ENCODE measurements around the gene UNC5A.

UNC5A gene

DNA sequence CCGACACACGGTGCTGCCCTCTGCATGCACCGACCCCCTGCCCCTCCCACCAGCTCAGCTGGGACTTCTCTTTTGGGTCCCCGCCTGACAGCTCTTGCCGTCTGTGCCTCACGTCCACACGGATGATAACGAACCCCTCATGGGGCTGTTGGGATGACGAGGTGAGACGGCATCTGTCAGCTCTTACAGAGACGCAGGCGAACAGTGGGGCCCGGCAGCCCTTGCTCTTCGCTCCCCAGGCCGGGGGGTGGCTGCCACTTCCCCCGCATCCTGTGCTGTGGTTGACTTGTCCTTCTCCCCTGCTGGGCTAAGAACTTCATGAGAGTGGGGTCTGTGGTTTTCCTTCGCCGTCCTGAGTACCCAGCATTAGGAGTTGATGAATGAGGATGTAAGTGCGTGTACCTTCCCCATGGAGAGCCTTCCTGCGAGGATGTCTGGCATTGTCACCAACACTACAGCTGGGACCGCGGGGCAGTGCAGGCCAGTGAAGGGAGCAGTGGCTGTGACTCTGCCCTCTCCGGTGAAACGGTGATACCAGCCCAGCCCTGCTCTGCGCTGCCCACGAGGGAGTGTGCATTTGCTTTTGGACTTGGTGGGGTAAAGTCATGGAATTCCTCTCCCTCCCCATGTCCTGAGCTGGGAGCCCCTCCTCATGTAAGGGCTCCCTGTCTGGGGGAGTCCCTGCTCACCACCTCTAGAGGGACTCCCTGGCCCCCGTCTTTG is 65.6 kb downstream of the UNC5A start:
- no peak for FAIRE-seq
- no peak for DNase-seq (ENCODE audit: insufficient read length, low spot score)

DNA sequence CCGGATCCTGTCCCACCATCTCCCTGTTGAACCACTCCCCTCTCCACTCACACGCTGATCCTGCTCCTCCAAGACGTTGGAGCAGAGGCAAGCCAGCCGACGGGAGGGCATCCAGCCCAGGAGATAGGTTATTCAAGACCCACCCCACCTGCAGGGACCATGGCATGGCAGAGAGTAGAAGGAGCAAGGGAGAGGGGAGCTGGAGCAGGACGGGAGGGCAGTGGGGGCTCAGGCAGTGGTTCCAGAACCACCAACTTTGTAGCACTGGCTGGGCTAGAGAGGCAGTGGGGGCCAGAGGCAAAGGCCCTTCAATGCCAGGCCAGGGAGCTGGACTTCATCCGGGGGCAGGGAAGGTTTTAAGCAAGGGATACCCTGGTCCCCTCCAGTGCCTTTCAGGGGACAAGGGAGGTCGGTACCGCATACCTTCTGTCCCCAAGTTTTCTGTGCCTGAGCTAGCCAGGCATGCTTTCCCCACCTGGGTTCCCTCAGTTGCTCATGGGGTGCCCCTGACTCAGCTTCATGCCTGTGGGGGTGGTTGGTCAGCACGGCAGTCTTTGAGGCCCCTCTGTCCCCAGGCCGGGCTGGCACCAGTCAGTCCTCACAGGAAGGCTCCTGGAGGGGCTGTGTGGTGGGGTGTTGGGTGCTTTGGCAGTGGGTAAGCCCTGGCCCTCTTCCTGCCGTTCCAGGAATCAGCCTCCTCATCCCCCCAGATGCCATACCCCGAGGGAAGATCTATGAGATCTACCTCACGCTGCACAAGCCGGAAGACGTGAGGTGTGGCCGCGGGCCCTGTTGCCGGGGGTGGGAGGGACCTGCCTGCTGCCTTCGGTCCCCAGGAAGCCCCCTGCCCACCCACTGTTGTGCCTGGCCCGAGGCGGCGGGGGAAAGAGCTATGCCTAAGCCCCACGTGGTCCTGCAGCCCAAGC is 66.4 kb downstream of the UNC5A start:
- no peak for FAIRE-seq

DNA sequence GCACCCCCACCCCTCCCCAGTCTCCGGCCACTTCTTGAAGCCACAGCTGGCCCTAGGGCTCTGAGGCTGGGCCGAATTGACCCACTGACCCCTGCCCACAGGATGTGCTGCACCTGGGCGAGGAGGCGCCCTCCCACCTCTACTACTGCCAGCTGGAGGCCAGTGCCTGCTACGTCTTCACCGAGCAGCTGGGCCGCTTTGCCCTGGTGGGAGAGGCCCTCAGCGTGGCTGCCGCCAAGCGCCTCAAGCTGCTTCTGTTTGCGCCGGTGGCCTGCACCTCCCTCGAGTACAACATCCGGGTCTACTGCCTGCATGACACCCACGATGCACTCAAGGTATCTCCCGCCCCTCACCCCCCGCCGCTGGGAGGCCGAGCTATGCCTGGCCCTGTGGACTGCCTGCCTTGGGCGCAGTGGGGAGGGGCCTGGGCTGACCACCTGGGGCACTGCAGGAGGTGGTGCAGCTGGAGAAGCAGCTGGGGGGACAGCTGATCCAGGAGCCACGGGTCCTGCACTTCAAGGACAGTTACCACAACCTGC is 67.5 kb downstream of the UNC5A start:
- no peak for FAIRE-seq
- no peak for DNase-seq (ENCODE audit: insufficient read length, low spot score)

More for the DNA sequence above, 66.4 kb downstream of the UNC5A start:
- no peak for DNase-seq (ENCODE audit: insufficient read length, low spot score)

DNA sequence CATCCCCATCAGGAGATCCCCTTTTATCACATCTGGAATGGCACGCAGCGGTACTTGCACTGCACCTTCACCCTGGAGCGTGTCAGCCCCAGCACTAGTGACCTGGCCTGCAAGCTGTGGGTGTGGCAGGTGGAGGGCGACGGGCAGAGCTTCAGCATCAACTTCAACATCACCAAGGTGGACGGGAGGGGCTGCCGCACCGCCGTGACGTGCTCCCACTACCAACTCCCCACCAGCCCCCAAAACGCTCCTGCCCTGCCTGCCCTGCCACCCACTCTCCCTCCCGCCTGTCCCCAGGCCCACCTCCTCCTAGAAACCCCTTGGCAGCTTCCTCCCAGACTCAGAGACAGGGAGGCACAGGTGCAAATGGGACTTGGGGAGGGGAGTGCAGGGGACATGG is 68.1 kb downstream of the UNC5A start:
- no peak for DNase-seq (ENCODE audit: insufficient read length, low spot score)
- no peak for FAIRE-seq

DNA sequence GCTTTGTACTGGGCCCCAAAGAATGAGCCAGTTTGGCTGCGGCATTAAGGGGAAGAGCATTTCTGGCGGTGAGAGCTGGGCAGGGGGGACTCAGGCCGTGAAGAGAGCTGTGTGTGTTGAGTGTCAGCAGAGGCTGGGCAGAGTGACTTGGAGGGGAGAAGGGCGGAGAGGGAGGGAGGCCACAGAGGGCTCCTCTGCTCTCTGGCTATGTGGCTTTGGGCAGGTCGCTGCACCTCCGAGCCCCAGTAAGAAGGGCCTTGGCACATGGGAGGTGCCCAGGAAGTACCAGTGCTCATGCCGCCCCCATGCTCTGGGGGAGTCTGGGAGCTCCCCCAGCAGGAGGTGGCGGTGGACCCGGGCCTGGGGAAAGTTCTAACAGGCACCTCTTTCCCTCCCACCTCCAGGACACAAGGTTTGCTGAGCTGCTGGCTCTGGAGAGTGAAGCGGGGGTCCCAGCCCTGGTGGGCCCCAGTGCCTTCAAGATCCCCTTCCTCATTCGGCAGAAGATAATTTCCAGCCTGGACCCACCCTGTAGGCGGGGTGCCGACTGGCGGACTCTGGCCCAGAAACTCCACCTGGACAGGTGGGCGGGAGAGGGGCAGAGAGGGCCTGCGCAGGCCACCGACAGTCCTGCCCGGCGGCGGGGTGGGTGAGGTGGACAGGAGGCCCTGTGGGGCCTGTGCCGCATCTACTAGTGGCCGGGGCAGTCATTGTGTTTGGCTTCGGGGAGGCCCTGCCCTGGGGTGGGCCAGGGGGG is 68.7 kb downstream of the UNC5A start:
- DNase-seq (ENCODE audit: insufficient read length, low spot score) (no peak), FAIRE-seq (no peak)

DNA sequence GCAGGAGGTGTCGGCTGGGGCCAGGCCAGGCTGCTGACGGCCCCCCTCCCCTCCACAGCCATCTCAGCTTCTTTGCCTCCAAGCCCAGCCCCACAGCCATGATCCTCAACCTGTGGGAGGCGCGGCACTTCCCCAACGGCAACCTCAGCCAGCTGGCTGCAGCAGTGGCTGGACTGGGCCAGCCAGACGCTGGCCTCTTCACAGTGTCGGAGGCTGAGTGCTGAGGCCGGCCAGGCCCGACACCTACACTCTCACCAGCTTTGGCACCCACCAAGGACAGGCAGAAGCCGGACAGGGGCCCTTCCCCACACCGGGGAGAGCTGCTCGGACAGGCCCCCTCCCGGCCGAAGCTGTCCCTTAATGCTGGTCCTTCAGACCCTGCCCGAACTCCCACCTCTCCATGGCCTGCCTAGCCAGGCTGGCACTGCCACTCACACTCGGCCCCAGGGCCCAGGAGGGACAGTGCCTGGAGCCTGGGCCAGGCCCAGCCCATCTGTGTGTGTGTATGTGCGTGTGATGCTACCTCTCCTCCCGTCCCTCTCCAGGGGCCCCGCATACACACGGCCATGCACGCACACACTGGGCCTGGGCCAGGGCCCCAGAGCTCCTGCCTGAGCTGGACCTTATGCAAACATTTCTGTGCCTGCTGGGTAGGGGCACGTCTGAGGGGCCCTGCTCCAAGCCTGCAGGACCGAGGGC is 69.5 kb downstream of the UNC5A start:
- no peak for FAIRE-seq
- DNase-seq (ENCODE audit: insufficient read length, low spot score) = no peak

DNA sequence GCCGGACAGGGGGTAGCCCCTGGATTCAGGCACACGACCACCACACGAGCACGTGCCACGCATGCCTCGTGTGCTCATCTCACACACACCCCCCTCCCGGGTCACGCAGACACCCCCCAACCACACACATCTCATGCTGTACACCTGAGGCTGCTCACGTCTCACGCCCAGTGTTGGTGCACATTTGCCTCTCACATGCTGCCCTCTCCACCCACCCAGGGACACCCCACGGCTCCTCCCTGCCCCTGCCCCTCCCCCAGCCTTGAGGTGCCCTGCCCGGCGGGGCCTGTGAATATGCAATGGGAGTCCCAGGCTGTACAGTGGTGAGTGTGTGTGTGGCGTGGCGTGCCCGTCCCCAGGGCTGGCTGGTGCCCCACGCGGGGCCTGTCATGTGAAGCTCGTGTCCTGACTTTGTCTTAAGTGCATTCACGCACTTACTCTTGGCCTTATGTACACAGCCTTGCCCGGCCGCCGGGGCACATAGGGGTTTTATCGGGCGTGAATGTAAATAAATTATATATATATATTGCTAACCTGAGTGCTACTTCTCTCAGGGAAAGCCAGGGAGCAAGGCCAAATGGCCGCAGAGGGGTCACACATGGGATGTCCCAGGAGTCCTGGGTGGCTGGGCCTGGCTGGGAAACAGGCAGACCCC is 70.1 kb downstream of the UNC5A start:
- no peak for DNase-seq (ENCODE audit: insufficient read length, low spot score)
- no peak for FAIRE-seq

DNA sequence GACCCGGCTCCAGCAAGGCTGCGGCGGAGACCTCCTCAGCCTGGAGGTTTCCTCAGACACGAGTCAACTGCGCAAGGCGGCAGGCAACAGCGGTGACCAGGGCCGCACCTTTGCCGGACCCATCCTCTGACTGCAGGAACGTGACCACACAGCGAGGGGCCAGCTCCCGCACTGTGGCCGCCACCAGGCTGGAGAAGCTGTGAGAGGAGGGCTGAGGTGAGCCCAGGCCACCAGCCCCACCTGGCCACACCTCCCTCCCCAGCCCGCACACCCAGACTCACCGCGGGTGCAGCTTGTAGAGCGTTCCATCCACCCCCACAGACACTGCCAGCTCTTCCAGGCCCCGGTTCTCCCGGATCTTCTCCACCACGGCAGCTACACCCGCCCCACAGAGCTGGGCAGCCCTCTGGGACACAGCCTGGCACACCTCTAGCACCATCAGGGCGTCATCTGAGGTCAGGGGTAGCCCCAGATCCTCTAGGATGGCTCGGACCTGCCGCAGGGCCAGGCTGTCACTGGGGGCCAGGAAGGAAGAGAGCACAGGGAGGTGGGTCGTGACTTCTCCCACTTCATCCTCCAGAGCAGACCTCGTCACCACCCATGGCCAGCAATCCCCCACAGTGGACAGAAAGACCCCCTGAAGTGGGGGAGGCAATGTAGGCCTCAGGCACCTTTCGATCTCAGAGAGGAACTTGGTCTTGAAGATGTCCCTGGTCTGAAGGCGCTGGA is 70.8 kb downstream of the UNC5A start:
- DNase-seq (ENCODE audit: insufficient read length, low spot score) = no peak
- no peak for FAIRE-seq

DNA sequence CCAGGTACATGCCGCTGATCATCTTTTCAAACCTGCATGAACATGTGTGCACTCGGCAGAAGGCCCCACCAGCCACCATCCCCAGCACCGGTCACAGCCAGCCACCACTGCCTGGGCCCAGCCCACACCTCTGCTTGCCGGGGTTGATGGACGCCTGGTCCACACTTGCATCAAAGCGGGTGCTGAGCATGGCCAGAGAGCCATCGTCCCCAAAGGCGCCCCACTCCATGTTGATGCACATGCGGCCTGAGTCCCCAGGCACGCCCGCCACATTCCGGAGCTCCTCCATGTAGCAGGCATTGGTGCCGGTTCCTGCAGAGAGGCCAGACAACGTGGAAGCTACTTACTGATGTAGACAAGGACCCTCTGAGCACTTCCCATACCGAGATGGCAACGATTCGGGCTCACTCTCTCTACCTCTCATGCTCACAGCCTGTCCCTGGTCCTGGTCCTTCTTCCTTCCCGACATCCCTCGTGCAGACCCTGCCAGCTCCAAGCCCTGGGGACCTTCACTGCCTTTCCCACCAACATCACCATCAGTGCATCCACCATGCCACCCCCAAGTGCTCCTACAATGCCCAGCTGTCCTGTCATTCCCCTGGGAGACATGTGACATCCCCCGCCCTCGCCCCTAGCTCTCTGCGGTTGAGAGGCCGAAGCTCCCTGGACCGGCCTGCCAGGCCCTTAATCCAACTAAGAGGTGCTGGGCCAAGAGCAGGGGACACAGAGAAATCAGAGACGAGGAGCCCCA is 71.6 kb downstream of the UNC5A start:
- FAIRE-seq (no peak), DNase-seq (ENCODE audit: insufficient read length, low spot score) (no peak)

DNA sequence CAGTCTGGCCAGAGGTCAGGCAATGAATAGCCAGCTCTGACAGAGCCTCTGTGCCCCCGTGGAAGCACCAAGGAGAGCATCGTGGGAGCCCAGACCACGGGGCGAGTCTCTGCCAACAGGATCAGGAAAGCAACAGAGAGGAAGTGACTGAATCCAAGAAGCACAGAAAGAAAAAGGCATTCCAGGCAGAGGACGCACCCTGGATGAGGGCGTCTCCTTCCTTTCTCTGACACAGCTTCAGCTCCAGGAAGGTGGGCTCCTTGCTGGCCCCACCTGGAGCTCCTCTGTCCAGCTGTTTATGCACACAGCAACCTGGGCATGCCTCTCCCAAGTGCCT is 72.2 kb downstream of the UNC5A start:
- DNase-seq (ENCODE audit: insufficient read length, low spot score) (no peak), FAIRE-seq (no peak)

DNA sequence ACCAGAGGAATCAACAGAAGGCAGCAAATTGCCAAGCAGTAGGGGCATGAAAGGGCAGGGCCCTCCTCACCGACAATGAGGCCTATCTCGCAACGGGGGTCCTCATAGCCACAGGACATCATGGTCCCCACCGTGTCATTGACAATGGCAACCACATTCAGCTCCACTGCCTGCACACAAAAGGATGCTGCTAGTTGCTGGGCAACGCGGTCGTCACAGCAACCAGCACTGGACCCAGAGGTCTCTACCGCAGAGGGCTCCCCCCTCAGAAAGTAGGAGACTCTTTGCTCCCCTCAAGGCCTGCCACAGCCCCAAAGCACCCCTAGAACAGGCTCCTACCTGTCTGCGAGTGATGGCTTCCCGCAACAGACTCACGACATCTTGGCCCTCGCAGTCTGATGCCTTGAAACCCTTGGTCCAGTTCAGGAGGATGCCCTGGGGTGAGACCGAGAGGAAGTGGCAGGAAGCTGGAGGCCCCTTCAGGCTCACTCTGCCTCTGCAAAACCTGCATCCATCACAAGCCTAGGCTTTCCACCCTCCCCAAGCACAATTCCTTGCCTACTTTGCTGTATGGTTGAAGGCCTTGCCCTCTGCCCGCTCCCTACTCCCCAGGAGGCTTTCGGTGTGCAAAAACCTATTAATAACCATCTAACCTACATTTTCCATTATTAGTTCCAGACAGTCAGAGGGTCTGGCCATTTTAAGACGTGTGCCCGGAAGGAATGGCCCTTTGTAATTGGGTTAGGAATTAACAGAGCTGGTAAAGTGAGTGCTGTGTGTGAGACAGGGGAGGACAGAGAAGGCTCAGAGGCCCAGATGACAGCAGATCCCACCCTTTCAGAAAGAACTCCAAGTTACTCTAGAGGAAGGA is 73.6 kb downstream of the UNC5A start:
- FAIRE-seq (no peak), DNase-seq (ENCODE audit: insufficient read length, low spot score) (no peak)

DNA sequence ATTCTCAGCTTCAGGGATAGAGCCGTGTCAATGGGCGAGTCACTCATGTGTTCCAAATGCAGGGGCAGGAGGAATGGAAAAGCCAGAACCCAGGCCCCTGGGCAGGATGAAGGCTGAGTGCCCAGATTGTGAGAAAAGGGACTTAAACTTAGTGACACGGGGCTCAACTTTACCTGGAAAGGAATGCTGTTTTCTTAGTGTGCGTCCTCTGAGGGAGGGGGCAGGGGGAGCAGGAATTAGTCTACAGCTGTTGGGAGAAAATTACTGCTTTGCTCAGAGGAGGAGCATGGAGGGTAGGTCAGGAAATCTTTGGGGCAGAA is 74.2 kb downstream of the UNC5A start:
- DNase-seq (ENCODE audit: insufficient read length, low spot score) (no peak), FAIRE-seq (no peak)

DNA sequence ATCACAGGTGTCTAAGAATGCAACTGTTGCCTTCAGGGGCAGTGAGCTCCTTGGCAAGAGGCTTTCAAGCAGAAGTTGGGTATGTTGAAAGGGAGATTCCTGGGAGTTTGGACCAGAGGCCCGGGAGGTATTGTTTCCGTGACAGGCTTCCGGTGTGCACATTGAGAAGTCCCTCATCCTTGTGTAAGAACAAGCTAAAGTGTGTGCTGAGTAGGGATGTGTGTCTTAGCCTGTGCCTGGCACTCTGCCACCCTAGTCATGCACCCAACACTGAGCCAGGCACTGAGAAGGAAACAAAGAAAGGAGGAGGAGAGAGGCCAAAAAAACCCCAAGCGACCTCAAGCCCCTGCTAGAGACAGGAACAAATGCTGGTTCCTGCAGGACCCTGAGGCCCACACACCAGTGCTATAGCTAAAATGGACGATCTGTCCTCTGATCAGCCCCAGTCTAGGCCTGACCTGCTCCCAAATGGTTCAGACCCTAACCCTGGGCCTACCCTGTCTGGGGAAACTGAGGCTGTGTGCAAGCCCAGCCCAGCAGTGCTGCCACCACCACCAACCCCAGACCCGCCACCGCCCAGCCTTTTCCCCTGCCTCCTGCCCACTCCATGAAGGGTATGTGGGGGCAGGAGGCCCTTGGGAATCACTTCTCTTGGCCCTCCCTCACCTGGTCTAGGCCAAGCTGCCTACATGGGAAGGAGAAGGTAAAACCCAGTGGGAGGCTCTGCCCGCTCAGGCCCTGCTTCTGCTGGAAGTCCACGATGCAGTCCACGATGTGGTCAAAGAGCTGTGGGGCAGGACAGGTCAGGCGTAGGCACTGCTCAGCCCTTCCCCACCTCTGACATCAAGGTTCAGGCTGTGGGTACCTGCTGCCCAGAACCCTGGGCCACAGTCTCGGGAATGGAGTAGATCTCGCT is 76.2 kb downstream of the UNC5A start:
- DNase-seq (ENCODE audit: insufficient read length, low spot score) = no peak
- no peak for FAIRE-seq

DNA sequence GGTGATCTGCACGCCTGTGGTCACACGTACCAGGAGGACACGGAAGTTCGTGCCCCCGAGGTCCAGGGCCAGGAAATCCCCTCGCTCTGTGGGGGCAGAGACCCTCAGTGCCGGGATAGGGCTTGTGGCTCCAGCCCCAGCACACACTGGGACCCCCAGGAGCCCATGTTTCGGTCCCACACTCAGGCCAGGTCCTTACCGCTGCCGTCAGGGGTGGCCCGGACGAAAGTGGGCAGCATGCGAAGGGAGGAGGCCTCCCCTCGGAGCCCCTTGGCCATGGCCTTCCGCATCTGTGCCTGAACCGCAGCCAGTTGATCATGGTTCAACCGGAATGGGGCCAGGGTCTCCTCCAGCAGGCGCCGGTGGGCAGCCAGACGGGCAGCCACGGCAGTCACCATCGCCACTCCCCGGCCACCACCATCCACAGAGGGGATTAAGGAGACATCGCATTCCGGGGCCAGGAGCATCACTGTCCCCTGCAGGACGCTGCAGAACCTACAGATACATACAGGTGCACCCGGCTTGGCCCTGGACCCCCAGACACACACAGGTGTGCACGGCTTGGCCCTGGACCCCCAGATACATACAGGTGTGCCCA is 77.0 kb downstream of the UNC5A start:
- no peak for FAIRE-seq
- no peak for DNase-seq (ENCODE audit: insufficient read length, low spot score)

DNA sequence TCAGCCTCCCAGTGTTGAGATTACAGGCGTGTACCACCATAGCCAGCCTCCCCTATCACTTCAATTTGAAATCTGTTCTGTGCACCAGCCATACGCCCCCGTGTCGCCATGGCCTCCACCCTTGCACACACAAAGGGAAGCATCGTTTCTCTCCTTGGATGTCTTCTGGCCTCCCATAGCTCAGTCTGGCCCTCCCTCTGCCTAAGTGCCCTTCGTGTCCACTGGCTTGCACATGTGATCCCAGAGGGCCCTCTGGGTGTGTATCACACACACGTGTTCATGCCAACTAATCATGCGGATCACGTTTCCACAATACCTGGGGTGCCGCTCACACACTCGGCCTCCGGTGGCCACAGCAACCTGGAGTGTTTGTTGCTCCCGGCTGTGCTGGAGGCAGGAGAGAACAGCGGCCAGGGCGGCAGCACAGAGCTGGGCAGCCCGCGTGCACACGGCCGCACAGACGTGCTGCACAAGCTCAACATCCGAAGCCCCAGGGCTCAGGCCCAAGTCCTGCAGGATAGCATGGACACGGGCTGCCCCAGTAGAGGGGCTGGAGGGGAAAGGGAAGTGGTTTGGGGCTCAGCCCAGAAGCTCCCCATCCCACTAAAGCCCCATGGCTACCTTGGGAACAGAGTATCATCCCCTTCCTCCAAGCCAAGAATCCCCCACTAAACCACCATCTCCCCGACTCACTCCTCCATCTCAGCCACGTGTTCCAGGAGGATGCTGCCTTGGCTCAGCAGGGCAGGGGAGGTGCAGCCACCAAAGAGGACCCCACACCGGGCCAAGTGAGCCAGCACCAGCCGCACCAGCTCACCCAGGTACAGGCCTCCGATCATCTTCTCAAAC is 77.9 kb downstream of the UNC5A start:
- FAIRE-seq (no peak), DNase-seq (ENCODE audit: insufficient read length, low spot score) (no peak)

DNA sequence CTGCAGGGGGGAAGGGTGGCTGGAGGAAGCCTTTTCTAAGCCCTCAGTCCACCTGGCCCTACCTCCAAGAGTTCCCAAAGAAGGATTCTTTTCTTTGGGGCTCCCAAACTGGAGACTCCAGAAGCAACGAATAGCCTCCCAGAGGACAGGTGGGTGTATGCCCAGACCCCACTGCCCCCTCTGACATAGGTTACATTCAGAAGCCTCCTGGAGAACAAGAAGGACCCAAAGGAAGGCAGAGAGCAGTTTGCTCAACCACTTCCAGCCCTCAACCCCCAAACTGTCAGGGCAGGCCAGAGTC is 78.5 kb downstream of the UNC5A start:
- DNase-seq (ENCODE audit: insufficient read length, low spot score) (no peak), FAIRE-seq (no peak)

All from HTR-8/SVneo (cell line).